HG03342 (cell line): ENCODE results near the gene CCR8.
A peak's percentile ranks its signal among the peaks of the same experiment; 100 is the strongest.

ENCODE experiments used
- ATAC-seq: cut with Tn5 transposase; IDR thresholded peaks from one replicate; pipeline ENCODE4 v1.9.1; 2021; ENCODE audit warnings: mild to moderate bottlenecking, moderate library complexity; ENCODE audit not compliant: unreplicated experiment

CCR8 gene, protein sequence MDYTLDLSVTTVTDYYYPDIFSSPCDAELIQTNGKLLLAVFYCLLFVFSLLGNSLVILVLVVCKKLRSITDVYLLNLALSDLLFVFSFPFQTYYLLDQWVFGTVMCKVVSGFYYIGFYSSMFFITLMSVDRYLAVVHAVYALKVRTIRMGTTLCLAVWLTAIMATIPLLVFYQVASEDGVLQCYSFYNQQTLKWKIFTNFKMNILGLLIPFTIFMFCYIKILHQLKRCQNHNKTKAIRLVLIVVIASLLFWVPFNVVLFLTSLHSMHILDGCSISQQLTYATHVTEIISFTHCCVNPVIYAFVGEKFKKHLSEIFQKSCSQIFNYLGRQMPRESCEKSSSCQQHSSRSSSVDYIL

GRCh38 chr3:39329493-39329892, at the start of gene CCR8:
Gene CCR8, plus strand, starts transcription at chr3:39329709. Its CDS starts 2,623 bp downstream, at chr3:39332332.
- ATAC-seq: no peak

DNA sequence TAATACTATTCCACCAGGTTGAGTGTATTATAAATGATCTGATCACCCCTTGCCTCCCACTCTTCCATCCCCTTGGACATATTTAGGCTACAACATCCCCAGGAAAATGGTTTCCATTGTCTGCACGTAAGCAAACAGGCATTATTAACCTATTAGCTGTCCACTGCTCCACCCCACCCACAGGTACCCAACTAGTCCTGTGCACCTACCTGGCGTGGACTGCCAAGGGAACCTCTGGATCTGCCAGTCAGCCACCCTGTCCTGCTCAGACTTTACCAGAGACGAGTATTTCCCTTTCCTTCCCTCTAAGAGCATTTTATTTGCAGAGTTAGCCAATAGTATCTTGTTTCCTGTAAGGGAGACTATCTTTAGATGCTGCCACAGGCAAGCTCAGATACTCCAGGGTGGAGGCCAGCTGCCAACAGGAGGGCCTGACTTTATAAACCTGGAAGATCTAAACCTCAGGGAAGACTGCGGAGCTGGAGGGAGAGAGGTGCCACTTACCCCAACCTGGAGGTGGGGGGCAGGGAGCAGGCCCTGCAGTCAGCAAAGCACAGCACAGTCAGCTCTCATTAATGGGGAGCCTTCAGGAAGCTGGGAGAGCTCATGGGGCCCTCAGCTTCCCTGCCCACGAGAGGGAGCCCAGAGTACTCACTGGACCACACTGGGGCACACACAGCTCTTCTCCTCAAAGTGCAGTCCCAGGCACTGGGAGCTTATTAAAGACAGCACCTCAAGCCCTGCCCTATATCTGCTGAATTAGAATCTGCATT, 49.6 kb upstream of the CCR8 start, which contains the start of gene CX3CR1:
CX3CR1 (minus strand) TSS at position 292 of the 773 bp plus-strand sequence. CDS start 13,527 bp downstream, outside the sequence.
- no peak for ATAC-seq

DNA sequence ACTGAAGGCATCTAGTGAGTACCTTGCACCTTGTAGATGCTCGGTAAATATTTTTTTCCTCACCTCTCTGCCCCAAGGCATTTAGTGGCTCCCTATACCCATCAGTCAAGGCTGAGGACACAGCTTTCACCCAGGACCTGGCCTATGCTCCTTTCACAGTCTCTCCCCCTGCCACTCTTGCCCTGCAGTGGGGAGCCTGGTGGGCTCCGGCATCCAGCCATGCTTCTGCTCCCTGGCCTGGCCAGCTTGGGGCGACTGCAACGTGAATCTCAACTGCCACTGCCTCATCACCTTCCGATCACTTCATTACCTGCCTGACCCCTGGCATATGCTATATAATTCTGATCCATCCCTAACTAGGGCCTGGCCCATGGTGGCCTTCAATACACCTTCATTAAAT, 48.9 kb upstream of the CCR8 start:
- no peak for ATAC-seq

DNA sequence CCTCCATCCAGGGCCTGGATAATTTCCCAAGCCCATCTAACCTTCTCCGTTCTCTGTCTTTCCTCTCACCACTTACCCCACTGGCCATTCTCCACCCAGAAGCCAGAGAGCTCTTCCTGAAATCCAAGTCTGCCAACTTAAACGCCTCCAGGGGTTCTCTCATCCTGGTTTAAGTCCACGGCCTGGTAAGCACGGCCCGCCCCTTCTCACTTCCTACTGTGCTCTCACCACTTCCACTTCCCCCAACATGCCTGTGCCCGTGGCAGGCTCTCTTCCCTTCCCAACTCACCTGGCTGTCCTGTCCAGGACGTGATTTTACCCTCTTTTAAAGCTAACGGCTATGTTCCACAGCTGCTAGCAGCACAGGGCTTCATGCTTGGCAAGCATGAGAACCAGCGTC, 48.0 kb upstream of the CCR8 start:
- ATAC-seq: no peak

- no peak for ATAC-seq
Measured at GRCh38 chr3:39282057-39282456, 47.5 kb upstream of the CCR8 start.

GRCh38 chr3:39284457-39284881, 45.0 kb upstream of the CCR8 start:
- ATAC-seq: no peak

- ATAC-seq: no peak
Measured at GRCh38 chr3:39285332-39285731, 44.2 kb upstream of the CCR8 start.

- no peak for ATAC-seq
Measured at GRCh38 chr3:39286771-39287170, 42.7 kb upstream of the CCR8 start.

- no peak for ATAC-seq
Measured at GRCh38 chr3:39287216-39288164, 42.0 kb upstream of the CCR8 start.

GRCh38 chr3:39288300-39288808, 41.2 kb upstream of the CCR8 start:
- peak; percentile 97 for ATAC-seq

DNA sequence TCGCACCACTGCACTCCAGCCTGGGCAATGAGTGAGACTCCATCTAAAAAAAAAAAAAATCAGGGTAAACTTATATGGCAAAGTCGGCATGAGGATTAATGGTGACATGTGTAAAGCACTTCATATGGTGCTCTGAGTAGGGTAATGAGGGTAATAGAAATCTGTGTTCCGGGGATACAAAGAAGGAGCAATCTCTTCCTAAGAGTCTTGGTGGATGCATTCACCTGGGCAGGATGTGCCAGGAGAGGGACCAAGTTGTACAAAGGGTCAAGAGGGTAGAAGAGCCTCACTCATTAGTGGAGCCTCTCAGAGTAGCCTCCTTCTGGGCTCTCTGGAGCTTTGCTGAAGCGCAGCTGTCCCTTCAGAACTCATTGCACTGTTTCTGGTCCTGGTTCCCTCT, 40.4 kb upstream of the CCR8 start:
- ATAC-seq: no peak

GRCh38 chr3:39290255-39290654, 39.3 kb upstream of the CCR8 start:
- ATAC-seq: no peak

DNA sequence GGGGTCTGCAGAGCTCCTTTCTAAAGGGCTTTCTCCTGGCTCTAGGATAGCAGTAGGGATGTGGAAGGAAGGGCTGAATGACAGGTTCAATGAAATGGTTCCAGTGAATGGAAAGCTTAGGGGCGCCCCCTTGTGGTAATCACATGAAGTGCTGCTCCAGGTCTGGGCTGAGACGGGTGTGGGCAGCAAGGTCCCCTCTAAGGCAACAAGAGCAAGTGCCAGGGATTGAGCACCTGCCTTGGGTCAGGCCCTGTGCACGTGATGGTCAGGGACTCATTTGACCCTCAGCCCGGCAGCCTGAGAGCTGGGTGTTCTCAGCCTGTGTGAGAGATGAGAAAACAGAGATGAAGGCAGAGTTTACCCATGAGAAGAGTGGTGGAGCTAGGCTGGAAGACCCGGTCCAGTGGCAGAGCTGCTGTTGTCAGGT, 37.6 kb upstream of the CCR8 start:
- no peak for ATAC-seq

GRCh38 chr3:39292961-39293360, 36.5 kb upstream of the CCR8 start:
- ATAC-seq: no peak

DNA sequence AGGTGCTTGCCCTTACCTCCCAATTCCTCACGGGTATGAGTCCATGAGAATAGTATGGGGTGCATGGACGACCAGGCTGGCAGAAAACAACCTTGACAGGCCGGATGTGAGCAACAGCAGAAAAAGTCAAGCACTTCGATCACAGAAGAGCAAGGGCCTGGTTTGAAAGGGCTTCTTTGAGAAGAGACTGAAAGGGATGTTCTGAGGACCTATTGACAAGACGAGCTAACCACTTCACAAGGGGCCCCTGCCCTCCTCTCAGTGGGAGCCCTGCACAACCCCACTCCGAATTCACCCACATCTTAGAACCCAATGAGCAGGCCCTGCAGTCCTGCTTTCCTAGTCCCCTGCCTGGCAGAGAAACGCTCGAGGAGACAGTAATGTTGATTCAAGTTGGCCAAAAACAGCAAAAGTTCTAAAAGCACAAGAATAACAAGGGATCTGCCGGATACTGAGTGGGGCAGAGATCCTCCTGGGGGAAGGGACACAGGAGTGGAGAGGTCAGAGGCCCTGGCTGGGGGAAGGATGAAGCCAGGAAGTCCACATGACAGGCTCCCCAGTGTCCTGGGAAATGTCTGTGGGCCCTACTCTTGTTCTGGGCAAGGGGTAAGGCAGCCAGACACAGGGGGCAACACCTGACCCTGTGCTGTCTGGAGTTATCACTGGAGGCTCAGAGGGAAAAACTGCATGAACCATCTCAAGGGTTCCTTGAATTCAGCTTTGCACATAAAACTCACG, 34.9 kb upstream of the CCR8 start:
- no peak for ATAC-seq

GRCh38 chr3:39295184-39295775, 34.2 kb upstream of the CCR8 start:
- peak; percentile 84 for ATAC-seq

DNA sequence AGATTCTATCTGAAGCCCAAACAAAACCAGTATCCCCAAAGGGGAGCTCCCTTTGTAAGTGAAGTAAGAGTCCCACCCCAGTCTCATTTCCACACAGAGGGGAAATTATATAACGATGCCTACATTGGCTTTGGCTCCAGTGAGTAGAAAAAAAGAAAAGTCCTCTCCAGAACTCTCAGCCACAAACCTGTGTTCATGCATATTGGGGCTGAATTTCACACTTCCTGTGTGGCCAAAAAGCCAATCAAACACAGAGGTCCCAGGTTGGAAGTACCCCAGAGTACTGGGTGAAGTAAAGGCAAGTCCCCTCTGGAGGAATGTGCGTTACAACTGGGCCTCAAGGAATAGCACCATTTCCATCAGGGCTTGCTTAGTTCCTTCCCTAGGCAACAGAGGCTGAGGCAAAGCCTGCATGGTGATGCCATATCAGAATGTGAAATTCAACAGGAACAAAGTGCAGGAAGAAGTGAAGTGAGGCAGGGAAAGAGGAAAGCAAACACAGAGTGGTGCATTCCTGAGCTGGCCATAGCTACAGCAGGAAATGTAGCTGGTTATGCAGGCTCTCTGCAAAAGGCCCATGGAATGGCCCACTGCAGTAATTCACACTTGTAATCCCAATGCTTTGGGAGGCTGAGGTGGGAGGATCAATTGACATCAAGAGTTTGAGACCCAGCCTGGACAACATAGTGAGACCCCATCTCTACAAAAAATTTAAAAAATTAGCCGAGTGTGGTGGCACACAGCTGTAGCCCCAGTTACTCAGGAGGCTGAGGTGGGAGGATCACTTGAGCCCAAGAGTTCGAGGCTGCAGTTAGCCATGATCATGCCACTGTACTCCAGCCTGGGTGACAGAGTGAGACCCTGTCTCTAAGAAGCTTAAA, 33.1 kb upstream of the CCR8 start:
- no peak for ATAC-seq

DNA sequence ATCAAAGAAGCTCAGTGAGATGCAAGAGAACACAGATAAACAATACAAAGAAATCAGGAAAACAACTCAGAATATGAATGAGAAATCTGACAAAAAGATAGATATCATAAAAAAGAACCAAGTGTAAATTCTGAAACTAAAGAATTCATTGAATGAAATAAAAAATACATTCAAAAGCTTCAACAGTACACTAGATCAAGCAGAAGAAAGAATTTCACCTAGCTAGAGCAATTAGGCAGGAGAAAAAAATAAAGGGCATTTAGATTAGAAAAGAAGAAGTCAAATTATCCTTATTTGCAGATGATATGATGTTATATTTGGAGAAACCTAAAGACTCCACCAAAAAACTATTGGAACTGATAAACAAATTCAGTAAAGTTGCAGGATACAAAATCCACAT, 30.2 kb upstream of the CCR8 start:
- ATAC-seq: no peak

DNA sequence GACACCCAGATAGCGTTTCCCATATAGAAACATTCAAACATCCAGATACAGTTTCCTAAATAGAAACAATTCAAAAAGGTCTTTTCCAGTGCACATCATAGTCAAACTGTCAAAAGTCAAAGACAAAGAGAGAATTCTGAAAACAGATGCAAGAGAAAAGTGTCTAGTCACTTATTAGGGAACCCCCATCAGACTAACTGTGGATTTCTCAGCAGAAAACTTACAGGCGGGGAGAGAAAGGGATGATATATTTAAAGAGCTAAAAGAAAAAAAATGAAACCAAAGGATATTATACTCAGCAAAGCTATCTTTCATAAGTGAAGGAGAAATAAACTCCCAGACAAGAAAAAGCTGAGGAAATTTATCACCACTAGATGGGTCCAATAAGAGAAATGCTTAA, 27.3 kb upstream of the CCR8 start:
- no peak for ATAC-seq
